A549 (cell line): ENCODE data around the gene SLC43A1.

ENCODE experiments used
- CBX2 ChIP-seq: fragments of 200-600 bp; sonication (generic); IDR thresholded peaks from 2 replicates; pipeline ENCODE4 v1.6.1; 2016; ENCODE audit warnings: low read depth, mild to moderate bottlenecking, borderline replicate concordance
- CHD2 ChIP-seq: fragments of 150-350 bp; IDR thresholded peaks from 2 replicates; pipeline ENCODE4 v1.6.1; 2014; ENCODE audit warnings: low read length; ENCODE audit not compliant: partially characterized antibody
- CTCF ChIP-seq: fragments of >200 bp; sonication (Bioruptor Twin); formaldehyde crosslinking; IDR thresholded peaks from 3 replicates; pipeline ENCODE4 v1.5.1; 2016
- EP300 ChIP-seq, 2 experiments: fragments of >200 bp; sonication (Bioruptor Twin); formaldehyde crosslinking; IDR thresholded peaks; 2 replicates in 1 of 2; 3 replicates in 1 of 2; pipeline ENCODE4 v1.6.1; 2016 to 2017
- HDAC2 ChIP-seq: fragments of 200-600 bp; sonication (generic); IDR thresholded peaks from 2 replicates; pipeline ENCODE4 v1.6.1; 2016
- JUN ChIP-seq, 2 experiments: fragments of >200 bp; sonication (Bioruptor Twin); formaldehyde crosslinking; IDR thresholded peaks; 2 replicates in 1 of 2; 3 replicates in 1 of 2; pipeline ENCODE4 v1.6.1; 2016 to 2017
- MAX ChIP-seq: IDR thresholded peaks from 2 replicates; pipeline ENCODE4 v1.6.1; 2012
- POLR2A ChIP-seq: IDR thresholded peaks from 2 replicates; pipeline ENCODE4 v1.6.1; 2012; ENCODE audit warnings: mild to moderate bottlenecking, low read length
- POLR2AphosphoS2 ChIP-seq: conservative IDR thresholded peaks from 2 replicates; pipeline ENCODE4 v1.6.1; 2012; ENCODE audit warnings: low read length, improper control_type of control experiment, inconsistent platforms
- RAD21 ChIP-seq, 2 experiments: fragments of >200 bp in 1 of 2; sonication (Bioruptor Twin) in 1 of 2; formaldehyde crosslinking in 1 of 2; IDR thresholded peaks in 1 of 2; conservative IDR thresholded peaks in 1 of 2; 2 replicates in 1 of 2; 3 replicates in 1 of 2; pipeline ENCODE4 v1.6.1; 2012 to 2018; ENCODE audit warnings: inconsistent platforms in 1 of 2
- RCOR1 ChIP-seq: fragments of 150-350 bp; IDR thresholded peaks from 2 replicates; pipeline ENCODE4 v1.6.1; 2014; ENCODE audit warnings: antibody characterized with exemption, low read length, low read depth
- SREBF2 ChIP-seq: fragments of 450-650 bp; IDR thresholded peaks from 2 replicates; pipeline ENCODE4 v1.6.1; 2014; ENCODE audit warnings: mild to moderate bottlenecking, moderate library complexity
- USF2 ChIP-seq: fragments of 450-650 bp; IDR thresholded peaks from 2 replicates; pipeline ENCODE4 v1.6.1; 2014; ENCODE audit warnings: antibody characterized with exemption
- TF ChIP-seq, protein P1 (sequence below): fragments of >200 bp; sonication (Bioruptor Twin); formaldehyde crosslinking; IDR thresholded peaks from 2 replicates; pipeline ENCODE4 v1.6.1; 2016

GRCh38 chr11:57496109-57496820, 19.2 kb downstream of the SLC43A1 start:
- TF ChIP-seq HDAC2 (no peak), USF2 (no peak), RAD21 (conservative IDR thresholded peaks at IDR 0.05 in 1 of 2, IDR thresholded peaks at IDR 0.05 in 1 of 2) (no peak), CBX2 (no peak), POLR2A (no peak), CTCF (no peak), POLR2AphosphoS2 (no peak), CHD2 (no peak), MAX (no peak), JUN (IDR thresholded peaks at IDR 0.05) (no peak), RCOR1 (no peak), EP300 (IDR thresholded peaks at IDR 0.05) (no peak), SREBF2 (no peak)
- TF ChIP-seq, protein P1, sequence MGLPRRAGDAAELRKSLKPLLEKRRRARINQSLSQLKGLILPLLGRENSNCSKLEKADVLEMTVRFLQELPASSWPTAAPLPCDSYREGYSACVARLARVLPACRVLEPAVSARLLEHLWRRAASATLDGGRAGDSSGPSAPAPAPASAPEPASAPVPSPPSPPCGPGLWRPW = no peak
